ENCODE data around the gene MFN2.

The MFN2 gene

DNA sequence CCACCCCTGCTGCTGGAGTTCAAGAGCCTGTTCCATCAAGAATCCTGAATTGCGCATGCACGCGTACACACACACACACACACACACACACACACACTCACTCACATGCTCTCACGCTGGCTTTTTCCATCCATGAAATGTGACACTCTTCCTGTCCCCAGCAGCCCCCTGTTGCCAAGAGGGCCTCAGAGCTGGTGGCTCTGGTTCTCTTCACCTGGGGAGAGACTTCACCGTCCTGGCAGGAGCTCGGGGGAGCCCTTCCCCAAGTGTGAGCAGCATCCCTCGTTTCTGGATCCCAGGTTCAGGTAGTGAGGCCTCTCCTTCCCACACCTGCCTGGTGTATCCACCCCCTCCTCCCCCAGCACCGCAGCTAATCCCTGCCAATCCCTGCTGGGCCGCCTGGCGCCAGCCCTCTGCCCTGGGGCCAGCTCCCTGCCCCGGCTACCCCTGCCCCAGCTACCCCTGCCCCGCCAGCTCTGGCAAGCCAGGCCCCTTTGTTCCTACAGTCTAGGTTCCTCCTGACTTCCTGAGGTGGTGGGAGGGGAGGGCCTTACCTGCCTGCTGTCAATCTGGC, 35.8 kb upstream of the MFN2 start:
- Histone ChIP-seq H2AFZ (ENCODE audit: low read depth, low read length) (no peak overlapping the region), H3K4me3 (ENCODE audit: low read length) (no peak overlapping the region), H3K27me3 (ENCODE audit: insufficient read depth, low read length) (no peaks in the 10 kb centered on the region), H3K4me1 (ENCODE audit: insufficient read depth, low read length) (peaks cover 7% of the 10 kb centered on the region), H3K9me3 (ENCODE audit: low read length) (no peaks in the 10 kb centered on the region), H3K36me3 (ENCODE audit: insufficient read depth, low read length) (no peaks in the 10 kb centered on the region)

DNA sequence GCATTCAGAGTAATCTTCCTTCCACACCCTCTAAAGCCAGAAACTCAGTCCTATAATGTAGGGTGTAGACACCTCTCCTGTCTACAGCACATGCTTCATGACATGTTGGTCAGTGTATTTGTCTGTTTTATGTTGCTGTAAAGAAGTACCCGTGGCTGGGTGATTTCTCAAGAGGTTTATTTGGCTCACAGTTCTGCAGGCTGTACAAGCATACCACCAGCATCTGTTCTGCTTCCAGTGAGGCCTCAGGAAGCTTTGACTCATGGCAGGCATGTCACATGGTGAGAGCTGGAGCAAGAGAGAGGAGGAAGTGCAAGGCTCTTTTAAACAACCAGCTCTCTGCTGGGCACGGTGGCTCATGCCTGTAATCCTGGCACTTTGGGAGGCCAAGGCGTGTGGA, 33.6 kb upstream of the MFN2 start:
- H3K36me3 ChIP-seq (ENCODE audit: insufficient read depth, low read length), result peaks cover 4% of the 10 kb centered on the region
- H2AFZ ChIP-seq (ENCODE audit: low read depth, low read length), result no peak overlapping the region
- H3K4me3 ChIP-seq (ENCODE audit: low read length), result no peak overlapping the region

DNA sequence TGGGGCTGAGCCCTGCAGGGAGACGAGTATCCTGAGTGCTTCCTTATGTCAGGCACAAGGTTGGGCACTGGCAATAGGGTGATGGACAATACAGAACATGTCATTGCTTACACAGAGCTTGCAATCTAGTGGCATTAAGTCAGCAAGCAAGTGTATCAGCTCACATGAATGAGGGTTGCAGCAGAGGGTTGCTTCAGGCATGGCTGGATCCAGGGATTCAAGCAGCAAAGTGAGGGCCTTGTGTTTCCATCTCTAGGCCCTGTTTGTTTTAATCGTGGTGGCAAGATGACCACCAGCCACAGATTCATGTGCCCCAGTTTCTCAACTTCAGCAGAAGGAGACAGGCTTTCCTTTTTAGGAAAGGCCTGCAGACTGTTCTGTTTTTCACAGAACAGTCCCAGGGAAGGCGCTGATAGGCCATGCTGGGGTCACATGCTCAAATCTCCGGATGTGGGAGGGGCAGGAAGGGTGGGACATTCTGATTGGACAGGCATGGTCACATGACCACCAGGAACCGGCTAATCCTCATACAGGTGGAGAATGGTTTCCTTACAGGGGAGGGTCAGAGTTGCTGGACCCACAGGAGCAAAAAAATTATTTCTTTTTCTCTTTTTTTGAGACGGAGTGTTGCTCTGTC, 31.3 kb upstream of the MFN2 start:
- Histone ChIP-seq H3K4me3 (ENCODE audit: low read length) (no peak overlapping the region), H3K4me1 (ENCODE audit: insufficient read depth, low read length) (peaks cover 6% of the 10 kb centered on the region), H3K36me3 (ENCODE audit: insufficient read depth, low read length) (peaks cover 15% of the 10 kb centered on the region), H3K9me3 (ENCODE audit: low read length) (no peaks in the 10 kb centered on the region), H3K27me3 (ENCODE audit: insufficient read depth, low read length) (no peaks in the 10 kb centered on the region), H2AFZ (ENCODE audit: low read depth, low read length) (no peak overlapping the region)

More for the DNA sequence above, 33.6 kb upstream of the MFN2 start:
- Histone ChIP-seq H3K4me1 (ENCODE audit: insufficient read depth, low read length) (peaks cover 7% of the 10 kb centered on the region), H3K9me3 (ENCODE audit: low read length) (no peaks in the 10 kb centered on the region), H3K27me3 (ENCODE audit: insufficient read depth, low read length) (no peaks in the 10 kb centered on the region)

DNA sequence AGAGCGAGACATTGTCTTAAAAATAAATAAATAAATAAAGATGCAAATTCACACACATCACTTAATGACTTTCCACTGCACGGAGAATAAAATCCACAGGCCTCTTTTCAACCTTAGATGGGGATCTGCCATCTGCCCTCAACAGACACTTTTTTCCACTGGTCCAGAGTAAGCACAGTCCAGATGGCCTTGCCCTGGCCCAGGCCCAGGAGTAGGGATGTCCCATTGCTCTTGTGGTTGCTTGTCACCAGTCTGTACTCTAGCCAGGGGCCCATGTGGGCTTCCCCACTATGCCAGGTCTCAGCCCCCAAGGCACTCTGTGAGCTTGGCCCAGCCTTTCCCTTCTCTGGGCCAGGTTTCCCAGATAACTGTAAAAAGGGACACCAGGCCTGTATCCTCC, 28.3 kb upstream of the MFN2 start:
- Histone ChIP-seq H3K27me3 (ENCODE audit: insufficient read depth, low read length) (no peaks in the 10 kb centered on the region), H2AFZ (ENCODE audit: low read depth, low read length) (no peak overlapping the region), H3K4me3 (ENCODE audit: low read length) (no peak overlapping the region), H3K9me3 (ENCODE audit: low read length) (no peaks in the 10 kb centered on the region), H3K4me1 (ENCODE audit: insufficient read depth, low read length) (no peaks in the 10 kb centered on the region), H3K36me3 (ENCODE audit: insufficient read depth, low read length) (peaks cover 21% of the 10 kb centered on the region)

DNA sequence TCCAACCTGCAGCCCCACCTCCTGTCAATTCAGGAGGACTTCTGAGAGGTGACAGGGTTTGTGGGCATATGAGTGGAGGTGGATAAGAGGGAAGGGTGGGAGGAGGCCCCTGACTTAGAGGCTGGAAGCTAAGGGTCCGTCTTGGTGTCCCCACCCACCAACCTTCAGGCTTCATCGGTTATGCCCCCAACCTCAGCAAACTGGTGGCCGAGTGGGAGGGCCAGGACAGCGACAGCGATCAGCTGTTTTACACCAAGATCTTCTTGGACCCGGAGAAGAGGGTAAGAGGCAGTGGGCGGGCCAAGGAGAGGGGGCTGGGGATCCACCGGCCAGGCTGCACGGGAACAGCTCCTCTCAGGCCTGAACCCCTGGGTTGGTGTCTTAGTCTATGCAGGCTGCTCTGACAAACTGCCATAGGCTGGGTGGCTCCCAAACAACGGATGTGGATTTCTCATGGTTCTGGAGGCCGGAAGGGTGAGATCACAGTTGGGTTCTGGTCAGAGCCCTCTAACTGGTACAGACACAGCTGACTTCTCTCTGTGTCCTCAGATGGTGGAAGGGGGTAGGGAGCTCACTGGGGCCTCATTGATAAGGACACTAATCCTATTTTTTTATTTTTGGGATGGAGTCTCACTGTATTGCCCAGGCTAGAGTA, 27.7 kb upstream of the MFN2 start:
- H3K27me3 ChIP-seq (ENCODE audit: insufficient read depth, low read length), result no peaks in the 10 kb centered on the region
- H3K36me3 ChIP-seq (ENCODE audit: insufficient read depth, low read length), result peaks cover 26% of the 10 kb centered on the region
- H3K4me3 ChIP-seq (ENCODE audit: low read length), result no peak overlapping the region
- H3K9me3 ChIP-seq (ENCODE audit: low read length), result no peaks in the 10 kb centered on the region
- no peaks in the 10 kb centered on the region for H3K4me1 ChIP-seq (ENCODE audit: insufficient read depth, low read length)
- no peak overlapping the region for H2AFZ ChIP-seq (ENCODE audit: low read depth, low read length)

DNA sequence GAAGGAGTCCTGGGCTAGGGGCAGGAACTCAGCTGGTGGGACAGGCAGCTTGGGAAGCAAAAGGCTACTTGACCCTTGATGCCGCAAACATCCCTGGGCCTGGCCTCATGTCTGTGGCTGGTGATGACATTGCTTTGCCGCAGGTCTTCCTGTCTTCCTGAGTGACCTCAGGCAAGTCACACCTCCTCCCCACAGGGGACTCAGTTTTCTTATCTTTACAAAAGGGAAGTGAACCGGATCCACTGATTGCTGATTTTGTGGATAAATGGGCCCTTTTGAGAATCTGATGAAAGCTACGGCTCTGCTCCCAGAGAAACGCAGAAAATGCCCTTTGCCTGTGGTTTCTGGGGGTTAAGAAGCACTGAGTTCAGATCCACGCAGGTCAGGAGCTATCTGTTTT, 25.0 kb upstream of the MFN2 start:
- Histone ChIP-seq H2AFZ (ENCODE audit: low read depth, low read length) (no peak overlapping the region), H3K36me3 (ENCODE audit: insufficient read depth, low read length) (peaks cover 29% of the 10 kb centered on the region), H3K4me1 (ENCODE audit: insufficient read depth, low read length) (no peaks in the 10 kb centered on the region), H3K4me3 (ENCODE audit: low read length) (no peak overlapping the region), H3K9me3 (ENCODE audit: low read length) (no peaks in the 10 kb centered on the region), H3K27me3 (ENCODE audit: insufficient read depth, low read length) (no peaks in the 10 kb centered on the region)

DNA sequence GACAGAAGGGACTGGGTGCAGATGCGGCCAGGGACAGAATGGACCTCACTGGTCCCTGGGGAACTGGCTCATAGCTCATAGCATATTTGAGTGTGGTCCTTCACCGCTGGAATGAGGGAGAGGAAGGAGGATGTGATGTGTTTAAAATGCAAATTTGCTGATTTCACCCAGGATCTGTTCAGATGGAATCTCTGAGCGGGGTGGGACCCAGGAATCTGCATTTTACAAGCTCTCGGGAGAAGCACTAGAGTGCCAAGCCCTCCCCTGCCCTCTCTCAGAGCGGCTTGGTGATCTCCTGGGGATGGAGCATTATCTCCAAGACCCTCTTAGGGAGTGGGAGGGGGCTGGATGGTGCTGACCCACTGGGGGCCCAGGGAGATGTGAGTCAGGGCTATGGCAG, 22.8 kb upstream of the MFN2 start:
- Histone ChIP-seq H3K9me3 (ENCODE audit: low read length) (no peaks in the 10 kb centered on the region), H3K27me3 (ENCODE audit: insufficient read depth, low read length) (no peaks in the 10 kb centered on the region), H3K36me3 (ENCODE audit: insufficient read depth, low read length) (peaks cover 25% of the 10 kb centered on the region), H2AFZ (ENCODE audit: low read depth, low read length) (no peak overlapping the region), H3K4me1 (ENCODE audit: insufficient read depth, low read length) (no peaks in the 10 kb centered on the region), H3K4me3 (ENCODE audit: low read length) (no peak overlapping the region)

DNA sequence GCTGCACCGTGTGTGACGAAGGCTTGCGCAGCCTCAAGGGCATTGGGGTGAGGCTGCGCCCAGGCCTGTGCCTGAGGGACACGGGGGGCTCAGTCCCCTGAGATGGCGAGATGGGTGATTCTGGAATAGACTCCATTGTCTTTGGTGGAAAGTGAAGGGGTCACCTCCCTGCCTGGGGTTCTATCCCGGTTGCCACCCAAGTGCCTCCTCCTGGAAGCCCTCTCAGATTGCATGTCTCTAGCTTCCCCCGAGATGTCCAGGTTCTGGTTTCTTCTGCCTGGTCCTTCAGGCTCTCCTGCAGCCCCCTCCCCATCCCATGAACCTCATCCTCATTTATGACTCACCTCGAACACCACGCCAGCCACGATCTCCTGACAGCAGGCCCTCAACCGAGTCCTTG, 22.3 kb upstream of the MFN2 start:
- Histone ChIP-seq H3K27me3 (ENCODE audit: insufficient read depth, low read length) (no peaks in the 10 kb centered on the region), H3K4me1 (ENCODE audit: insufficient read depth, low read length) (no peaks in the 10 kb centered on the region), H3K36me3 (ENCODE audit: insufficient read depth, low read length) (peaks cover 20% of the 10 kb centered on the region), H2AFZ (ENCODE audit: low read depth, low read length) (no peak overlapping the region), H3K9me3 (ENCODE audit: low read length) (no peaks in the 10 kb centered on the region), H3K4me3 (ENCODE audit: low read length) (no peak overlapping the region)

DNA sequence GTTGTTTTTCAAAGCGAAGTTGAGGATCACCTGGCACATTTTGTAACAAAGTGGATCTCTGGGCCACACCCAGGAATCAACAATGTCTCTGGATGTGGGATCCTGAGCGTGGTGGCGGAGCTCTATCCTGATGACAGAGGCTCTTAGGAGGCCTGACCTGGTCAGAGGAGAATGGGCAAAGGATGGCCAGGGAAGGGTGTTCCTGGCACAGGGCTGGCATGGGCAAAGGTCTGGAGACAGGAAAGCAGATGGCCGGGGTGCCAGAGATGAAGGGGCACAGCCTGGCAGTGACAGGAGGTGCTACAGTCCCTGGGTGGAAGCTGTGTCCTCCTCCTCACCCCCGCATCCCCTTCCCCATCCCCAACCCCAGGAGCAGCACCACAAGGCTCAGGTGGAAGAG, 20.0 kb upstream of the MFN2 start:
- no peaks in the 10 kb centered on the region for H3K4me1 ChIP-seq (ENCODE audit: insufficient read depth, low read length)
- H3K4me3 ChIP-seq (ENCODE audit: low read length), result no peak overlapping the region
- H3K36me3 ChIP-seq (ENCODE audit: insufficient read depth, low read length), result peaks cover 22% of the 10 kb centered on the region
- H3K27me3 ChIP-seq (ENCODE audit: insufficient read depth, low read length), result no peaks in the 10 kb centered on the region
- H2AFZ ChIP-seq (ENCODE audit: low read depth, low read length), result no peak overlapping the region
- H3K9me3 ChIP-seq (ENCODE audit: low read length), result no peaks in the 10 kb centered on the region

DNA sequence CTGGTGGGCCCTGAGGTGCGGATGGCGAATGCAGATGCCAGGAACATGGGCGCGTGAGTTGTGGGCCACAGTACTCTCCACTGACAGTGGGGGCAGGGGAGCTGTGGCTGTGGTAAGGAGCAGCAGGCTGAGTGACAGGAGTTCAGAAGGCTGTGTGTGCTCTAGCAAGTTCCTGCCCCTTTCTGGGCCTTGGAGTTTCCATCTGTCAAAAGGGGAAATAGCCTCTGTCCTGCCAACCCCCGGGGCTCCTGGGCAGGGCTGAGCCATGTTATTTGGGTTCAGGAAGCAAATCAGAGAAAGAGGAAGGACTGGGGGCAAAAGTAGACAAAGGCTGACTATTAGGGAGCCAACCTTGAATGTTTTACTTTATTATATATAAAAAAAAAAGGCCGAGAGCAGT, 19.5 kb upstream of the MFN2 start:
- H2AFZ ChIP-seq (ENCODE audit: low read depth, low read length), result no peak overlapping the region
- H3K4me1 ChIP-seq (ENCODE audit: insufficient read depth, low read length), result no peaks in the 10 kb centered on the region
- H3K36me3 ChIP-seq (ENCODE audit: insufficient read depth, low read length), result peaks cover 22% of the 10 kb centered on the region
- no peaks in the 10 kb centered on the region for H3K27me3 ChIP-seq (ENCODE audit: insufficient read depth, low read length)
- H3K9me3 ChIP-seq (ENCODE audit: low read length), result no peaks in the 10 kb centered on the region
- H3K4me3 ChIP-seq (ENCODE audit: low read length), result no peak overlapping the region

DNA sequence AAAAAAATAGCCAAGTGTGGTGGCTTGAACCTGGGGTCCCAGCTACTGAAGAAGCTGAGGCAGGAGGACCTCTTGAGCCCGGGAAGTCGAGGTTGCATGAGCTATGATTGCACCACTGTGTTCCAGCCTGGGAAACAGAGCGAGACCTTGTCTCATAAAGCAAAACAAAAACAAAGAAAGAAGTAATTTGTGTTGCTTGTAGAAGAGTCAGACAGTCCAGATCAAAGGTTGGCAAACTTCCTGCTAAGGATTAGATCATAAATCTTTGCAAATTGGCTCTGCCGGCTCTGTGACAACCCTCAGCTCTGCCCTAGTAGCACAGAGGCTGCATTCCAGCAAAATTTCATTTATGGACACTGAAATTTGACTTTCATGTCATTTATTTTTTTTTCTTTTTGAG, 19.0 kb upstream of the MFN2 start:
- no peaks in the 10 kb centered on the region for H3K4me1 ChIP-seq (ENCODE audit: insufficient read depth, low read length)
- no peak overlapping the region for H3K4me3 ChIP-seq (ENCODE audit: low read length)
- H2AFZ ChIP-seq (ENCODE audit: low read depth, low read length), result no peak overlapping the region
- peaks cover 22% of the 10 kb centered on the region for H3K36me3 ChIP-seq (ENCODE audit: insufficient read depth, low read length)
- no peaks in the 10 kb centered on the region for H3K9me3 ChIP-seq (ENCODE audit: low read length)
- no peaks in the 10 kb centered on the region for H3K27me3 ChIP-seq (ENCODE audit: insufficient read depth, low read length)

DNA sequence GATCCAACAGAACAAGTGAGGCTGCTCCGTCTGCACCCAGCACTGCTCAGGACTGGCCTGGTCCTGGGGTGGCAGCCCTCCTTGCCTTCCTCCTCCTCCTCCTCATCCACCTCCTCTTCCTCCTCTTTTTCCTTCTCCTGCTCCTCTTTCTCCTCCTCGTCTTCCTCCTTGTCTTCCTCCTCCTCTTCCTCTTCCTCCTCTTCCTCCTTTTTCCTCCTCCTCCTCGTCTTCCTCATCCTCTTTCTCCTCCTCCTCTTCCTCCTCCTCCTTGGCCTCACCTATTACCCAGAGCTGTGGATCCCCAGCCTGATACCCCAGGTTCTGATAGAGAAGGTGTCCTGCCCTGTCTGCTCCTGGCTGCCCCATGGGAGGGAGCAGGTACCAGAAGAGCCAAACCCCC, 16.6 kb upstream of the MFN2 start:
- Histone ChIP-seq H3K4me3 (ENCODE audit: low read length) (no peak overlapping the region), H3K36me3 (ENCODE audit: insufficient read depth, low read length) (peaks cover 13% of the 10 kb centered on the region), H3K9me3 (ENCODE audit: low read length) (no peaks in the 10 kb centered on the region), H2AFZ (ENCODE audit: low read depth, low read length) (no peak overlapping the region), H3K27me3 (ENCODE audit: insufficient read depth, low read length) (no peaks in the 10 kb centered on the region), H3K4me1 (ENCODE audit: insufficient read depth, low read length) (no peaks in the 10 kb centered on the region)

DNA sequence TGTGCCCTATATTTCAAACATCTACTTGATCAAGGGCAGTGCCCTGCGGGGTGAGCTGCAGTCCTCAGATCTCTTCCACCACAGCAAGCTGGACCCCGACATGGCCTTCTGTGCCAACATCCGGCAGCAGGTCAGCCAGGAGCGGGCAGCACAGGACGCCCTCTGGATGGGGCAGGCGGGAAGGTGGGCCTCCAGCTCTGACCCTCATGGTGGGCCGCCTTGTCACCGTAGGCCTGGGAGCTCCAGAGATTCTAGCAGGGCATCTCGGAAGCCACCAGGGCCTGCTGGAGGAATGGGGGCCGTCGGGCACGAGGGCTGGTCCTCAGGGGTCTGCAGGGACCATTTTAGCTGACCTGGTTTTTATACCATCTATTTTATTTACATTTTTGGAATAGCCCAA, 15.6 kb upstream of the MFN2 start:
- H3K4me1 ChIP-seq (ENCODE audit: insufficient read depth, low read length), result no peaks in the 10 kb centered on the region
- H3K27me3 ChIP-seq (ENCODE audit: insufficient read depth, low read length), result no peaks in the 10 kb centered on the region
- H3K36me3 ChIP-seq (ENCODE audit: insufficient read depth, low read length), result peaks cover 13% of the 10 kb centered on the region
- no peak overlapping the region for H2AFZ ChIP-seq (ENCODE audit: low read depth, low read length)
- no peak overlapping the region for H3K4me3 ChIP-seq (ENCODE audit: low read length)
- no peaks in the 10 kb centered on the region for H3K9me3 ChIP-seq (ENCODE audit: low read length)

All from neuron (in vitro differentiated cells).